A549 (cell line): Measurements from ENCODE around the gene JMJD8.

Experiments used
- CEBPB ChIP-seq, 2 experiments: fragments of >200 bp in 1 of 2; sonication (Bioruptor Twin) in 1 of 2; formaldehyde crosslinking in 1 of 2; IDR thresholded peaks; 2 replicates each; pipeline ENCODE4 v1.6.1; 2012 to 2016
- CHD2 ChIP-seq: fragments of 150-350 bp; IDR thresholded peaks from 2 replicates; pipeline ENCODE4 v1.6.1; 2014; ENCODE audit warnings: low read length; ENCODE audit not compliant: partially characterized antibody
- MYC ChIP-seq: IDR thresholded peaks from 2 replicates; pipeline ENCODE4 v1.6.1; 2012; ENCODE audit warnings: mild to moderate bottlenecking, inconsistent platforms, low read length, improper control_type of control experiment, borderline replicate concordance
- PHF8 ChIP-seq: fragments of 200-600 bp; sonication (generic); IDR thresholded peaks from 2 replicates; pipeline ENCODE4 v1.6.1; 2016; ENCODE audit warnings: low read depth, mild to moderate bottlenecking, antibody characterized with exemption, moderate library complexity, borderline replicate concordance
- POLR2A ChIP-seq: IDR thresholded peaks from 2 replicates; pipeline ENCODE4 v1.6.1; 2012; ENCODE audit warnings: mild to moderate bottlenecking, low read length
- TF ChIP-seq, protein P1 (sequence below): IDR thresholded peaks from 2 replicates; pipeline ENCODE4 v1.6.1; 2012
- TF ChIP-seq, protein P2 (sequence below): fragments of >200 bp; sonication (Bioruptor Twin); formaldehyde crosslinking; IDR thresholded peaks from 3 replicates; pipeline ENCODE4 v1.5.1; 2016
- TF ChIP-seq, protein P3 (sequence below): fragments of 200-600 bp; sonication (generic); IDR thresholded peaks from 2 replicates; pipeline ENCODE4 v1.6.1; 2016; ENCODE audit warnings: antibody characterized with exemption, mild to moderate bottlenecking, moderate library complexity

DNA sequence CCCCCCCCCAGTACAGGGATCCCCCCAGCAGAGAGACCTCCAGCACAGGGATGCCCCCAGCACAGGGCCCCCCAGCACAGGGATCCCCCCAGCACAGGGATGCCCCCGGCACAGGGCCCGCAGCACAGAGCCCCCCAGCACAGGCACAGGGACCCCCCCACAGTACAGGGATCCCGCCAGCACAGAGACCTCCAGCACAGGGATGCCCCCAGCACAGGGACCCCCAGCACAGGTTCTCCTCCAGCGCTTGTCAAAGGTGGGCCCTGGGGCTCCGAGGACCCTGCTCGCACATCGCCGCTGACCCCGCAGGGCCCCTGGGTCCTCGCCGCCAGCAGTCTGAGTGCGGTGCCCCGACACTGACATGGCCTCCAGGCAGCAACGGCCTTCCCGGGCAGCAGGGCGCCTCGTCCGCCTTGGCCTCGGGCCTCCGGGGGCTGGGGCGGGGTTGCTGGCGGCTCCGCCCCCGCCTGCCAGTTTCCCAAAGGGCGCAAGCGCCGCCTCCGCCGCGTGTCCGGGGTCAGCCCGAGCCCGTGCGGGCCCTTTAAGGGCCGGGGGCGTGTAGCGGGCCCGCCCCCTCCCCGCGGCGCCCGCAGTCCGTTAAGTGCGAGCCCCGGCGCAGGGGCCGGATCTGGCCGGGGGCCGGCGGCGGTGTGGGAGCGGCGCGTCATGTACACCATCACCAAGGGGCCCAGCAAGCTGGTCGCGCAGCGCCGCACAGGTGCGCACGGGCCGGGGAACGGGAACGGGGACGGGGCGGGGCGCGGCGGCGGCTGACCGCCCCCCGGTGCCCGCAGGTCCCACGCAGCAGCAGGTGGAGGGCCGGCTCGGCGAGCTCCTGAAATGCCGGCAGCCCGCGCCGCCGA is 42.6 kb downstream of the JMJD8 start, which contains the start of gene MCRIP2:
- TF ChIP-seq PHF8 (peak; percentile 30; the same call in 1 of the 2 replicates), POLR2A (peak; percentile 72), MYC (peak; percentile 21; the same call in 1 of the 2 replicates), CEBPB (IDR thresholded peaks at IDR 0.05) (no peak), CHD2 (no peak)
- TF ChIP-seq, protein P1, sequence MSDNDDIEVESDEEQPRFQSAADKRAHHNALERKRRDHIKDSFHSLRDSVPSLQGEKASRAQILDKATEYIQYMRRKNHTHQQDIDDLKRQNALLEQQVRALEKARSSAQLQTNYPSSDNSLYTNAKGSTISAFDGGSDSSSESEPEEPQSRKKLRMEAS = peak; percentile 53
- TF ChIP-seq, protein P2, sequence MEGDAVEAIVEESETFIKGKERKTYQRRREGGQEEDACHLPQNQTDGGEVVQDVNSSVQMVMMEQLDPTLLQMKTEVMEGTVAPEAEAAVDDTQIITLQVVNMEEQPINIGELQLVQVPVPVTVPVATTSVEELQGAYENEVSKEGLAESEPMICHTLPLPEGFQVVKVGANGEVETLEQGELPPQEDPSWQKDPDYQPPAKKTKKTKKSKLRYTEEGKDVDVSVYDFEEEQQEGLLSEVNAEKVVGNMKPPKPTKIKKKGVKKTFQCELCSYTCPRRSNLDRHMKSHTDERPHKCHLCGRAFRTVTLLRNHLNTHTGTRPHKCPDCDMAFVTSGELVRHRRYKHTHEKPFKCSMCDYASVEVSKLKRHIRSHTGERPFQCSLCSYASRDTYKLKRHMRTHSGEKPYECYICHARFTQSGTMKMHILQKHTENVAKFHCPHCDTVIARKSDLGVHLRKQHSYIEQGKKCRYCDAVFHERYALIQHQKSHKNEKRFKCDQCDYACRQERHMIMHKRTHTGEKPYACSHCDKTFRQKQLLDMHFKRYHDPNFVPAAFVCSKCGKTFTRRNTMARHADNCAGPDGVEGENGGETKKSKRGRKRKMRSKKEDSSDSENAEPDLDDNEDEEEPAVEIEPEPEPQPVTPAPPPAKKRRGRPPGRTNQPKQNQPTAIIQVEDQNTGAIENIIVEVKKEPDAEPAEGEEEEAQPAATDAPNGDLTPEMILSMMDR = no peak
- TF ChIP-seq, protein P3, sequence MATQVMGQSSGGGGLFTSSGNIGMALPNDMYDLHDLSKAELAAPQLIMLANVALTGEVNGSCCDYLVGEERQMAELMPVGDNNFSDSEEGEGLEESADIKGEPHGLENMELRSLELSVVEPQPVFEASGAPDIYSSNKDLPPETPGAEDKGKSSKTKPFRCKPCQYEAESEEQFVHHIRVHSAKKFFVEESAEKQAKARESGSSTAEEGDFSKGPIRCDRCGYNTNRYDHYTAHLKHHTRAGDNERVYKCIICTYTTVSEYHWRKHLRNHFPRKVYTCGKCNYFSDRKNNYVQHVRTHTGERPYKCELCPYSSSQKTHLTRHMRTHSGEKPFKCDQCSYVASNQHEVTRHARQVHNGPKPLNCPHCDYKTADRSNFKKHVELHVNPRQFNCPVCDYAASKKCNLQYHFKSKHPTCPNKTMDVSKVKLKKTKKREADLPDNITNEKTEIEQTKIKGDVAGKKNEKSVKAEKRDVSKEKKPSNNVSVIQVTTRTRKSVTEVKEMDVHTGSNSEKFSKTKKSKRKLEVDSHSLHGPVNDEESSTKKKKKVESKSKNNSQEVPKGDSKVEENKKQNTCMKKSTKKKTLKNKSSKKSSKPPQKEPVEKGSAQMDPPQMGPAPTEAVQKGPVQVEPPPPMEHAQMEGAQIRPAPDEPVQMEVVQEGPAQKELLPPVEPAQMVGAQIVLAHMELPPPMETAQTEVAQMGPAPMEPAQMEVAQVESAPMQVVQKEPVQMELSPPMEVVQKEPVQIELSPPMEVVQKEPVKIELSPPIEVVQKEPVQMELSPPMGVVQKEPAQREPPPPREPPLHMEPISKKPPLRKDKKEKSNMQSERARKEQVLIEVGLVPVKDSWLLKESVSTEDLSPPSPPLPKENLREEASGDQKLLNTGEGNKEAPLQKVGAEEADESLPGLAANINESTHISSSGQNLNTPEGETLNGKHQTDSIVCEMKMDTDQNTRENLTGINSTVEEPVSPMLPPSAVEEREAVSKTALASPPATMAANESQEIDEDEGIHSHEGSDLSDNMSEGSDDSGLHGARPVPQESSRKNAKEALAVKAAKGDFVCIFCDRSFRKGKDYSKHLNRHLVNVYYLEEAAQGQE = no peak
